OCI-LY3 (cell line): Measurements from ENCODE around the gene DOCK8.
"Not testable (repeated sequence)": the region's sequence is repeated elsewhere in the genome, so short reads cannot be mapped to it uniquely, and the experiment has no call there.

ENCODE experiments used
- H2AFZ ChIP-seq: fragments of 200-600, 300-600 bp; shearing (Covaris generic); 2 replicates; pipeline ENCODE4 v1.6.0; 2014; ENCODE audit warnings: antibody characterized with exemption, low read depth, low read length
- H3K27ac ChIP-seq: fragments of 200-600, 300-600 bp; sonication (generic); 2 replicates; pipeline ENCODE4 v1.5.1; 2014; ENCODE audit warnings: mild to moderate bottlenecking, low read length, moderate library complexity, mixed read lengths
- H3K27me3 ChIP-seq: fragments of 200-600, 300-600 bp; sonication (generic); 2 replicates; pipeline ENCODE4 v1.6.1; 2014; ENCODE audit warnings: low read depth, low read length, mixed read lengths
- H3K36me3 ChIP-seq: fragments of 200-600, 300-600 bp; sonication (generic); replicated peaks from 2 replicates; pipeline ENCODE3; 2014; ENCODE audit warnings: low read depth, low read length, mixed read lengths
- H3K4me1 ChIP-seq: fragments of 300-600, 200-600 bp; sonication (generic); 2 replicates; pipeline ENCODE4 v1.6.1; 2014; ENCODE audit warnings: low read length, mixed read lengths
- H3K4me2 ChIP-seq: fragments of 200-600, 300-600 bp; sonication (generic); 2 replicates; pipeline ENCODE4 v1.6.1; 2014; ENCODE audit warnings: low read length, mixed read lengths
- H3K4me3 ChIP-seq: fragments of 300-600, 200-600 bp; sonication (generic); 2 replicates; pipeline ENCODE4 v1.5.1; 2014; ENCODE audit warnings: antibody characterized with exemption, mild to moderate bottlenecking, low read length, moderate library complexity
- H3K79me2 ChIP-seq: fragments of 300-600, 200-600 bp; shearing (Covaris generic); 2 replicates; pipeline ENCODE4 v1.6.1; 2014; ENCODE audit warnings: mild to moderate bottlenecking, low read length, mixed read lengths
- H3K9ac ChIP-seq: fragments of 300-600, 200-600 bp; shearing (Covaris generic); 2 replicates; pipeline ENCODE4 v1.6.0; 2014; ENCODE audit warnings: mild to moderate bottlenecking, low read length, moderate library complexity
- H3K9me3 ChIP-seq: fragments of 200-600, 300-600 bp; shearing (Covaris generic); 2 replicates; pipeline ENCODE4 v1.6.1; 2014; ENCODE audit warnings: low read length, mixed read lengths; ENCODE audit not compliant: insufficient read depth
- H4K20me1 ChIP-seq: fragments of 200-600, 300-600 bp; sonication (generic); 2 replicates; pipeline ENCODE4 v1.6.1; 2016; ENCODE audit warnings: low read length, mixed read lengths; ENCODE audit not compliant: insufficient read depth
- EZH2phosphoT487 ChIP-seq: fragments of 200-600 bp; shearing (Covaris generic); IDR thresholded peaks from 2 replicates; pipeline ENCODE4 v1.6.1; 2018; ENCODE audit warnings: antibody characterized with exemption, mixed run types, low read depth
- TF ChIP-seq, protein P1 (sequence below): fragments of 200-600, 300-600 bp; sonication (generic); IDR thresholded peaks from 2 replicates; pipeline ENCODE4 v1.5.1; 2014; ENCODE audit warnings: antibody characterized with exemption, low read length, low read depth

The DOCK8 gene

DNA sequence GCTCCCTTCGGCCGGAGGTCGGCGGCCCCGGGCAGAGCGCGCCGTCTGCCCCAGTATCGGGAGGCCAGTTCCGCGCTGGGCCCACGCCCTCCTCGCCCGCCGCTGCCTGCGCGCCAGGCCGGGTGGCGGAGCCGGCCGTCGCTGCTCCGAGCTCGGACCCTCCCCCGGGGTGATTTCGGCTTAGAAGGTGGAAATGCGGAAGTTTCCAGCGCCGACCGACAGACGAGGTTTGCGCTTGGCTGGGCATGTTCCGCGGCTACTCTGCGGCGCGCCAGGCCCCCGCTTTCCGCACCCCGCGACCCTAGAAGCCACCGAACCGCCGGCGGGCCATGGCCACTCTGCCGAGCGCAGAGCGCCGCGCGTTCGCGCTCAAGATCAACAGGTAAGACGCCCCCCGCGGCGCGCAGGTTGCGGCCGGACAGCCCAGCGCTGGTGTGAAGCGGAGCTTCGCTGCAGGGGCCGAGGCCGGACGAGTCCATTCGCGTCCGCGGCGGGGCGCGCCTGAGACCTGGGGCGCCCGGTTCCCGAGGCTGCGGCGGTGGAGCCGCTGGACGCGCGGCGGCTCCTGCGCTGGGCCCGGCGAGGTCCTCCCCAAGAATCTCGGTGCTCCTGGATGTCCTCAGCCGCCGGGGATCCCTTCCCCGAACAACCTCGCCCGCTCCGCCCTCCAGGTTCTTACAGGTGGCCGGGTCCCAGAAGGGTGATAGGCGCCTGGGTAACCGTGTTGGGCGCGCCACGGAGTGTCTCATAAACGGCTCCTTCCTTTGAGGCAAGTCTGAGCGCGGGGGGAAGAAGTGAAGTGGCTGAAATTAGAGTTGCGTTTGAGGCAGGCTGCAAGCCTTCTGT, at the start of gene DOCK8:
TSS of gene DOCK8 (plus strand) at position 218 of the 846 bp plus-strand sequence. CDS start at position 330, 112 bp downstream.
- Histone ChIP-seq H3K9me3 (no peaks in the 10 kb centered on the region), H3K27ac (peak within 1 kb of the TSS; percentile 15), H3K9ac (peak within 1 kb of the TSS; percentile 78), H3K36me3 (no peaks in the 10 kb centered on the region), H3K4me2 (peak within 1 kb of the TSS; percentile 92), H3K79me2 (no peaks in the 10 kb centered on the region), H2AFZ (peak within 1 kb of the TSS; percentile 92), H3K4me1 (peaks cover 20% of the 10 kb centered on the region), H3K4me3 (peak within 1 kb of the TSS; percentile 89), H4K20me1 (no peaks in the 10 kb centered on the region), H3K27me3 (0 out of 2 replicates have a peak, but pooled peaks cover 10% of the 10 kb centered on the region)
- TF ChIP-seq, protein P1, sequence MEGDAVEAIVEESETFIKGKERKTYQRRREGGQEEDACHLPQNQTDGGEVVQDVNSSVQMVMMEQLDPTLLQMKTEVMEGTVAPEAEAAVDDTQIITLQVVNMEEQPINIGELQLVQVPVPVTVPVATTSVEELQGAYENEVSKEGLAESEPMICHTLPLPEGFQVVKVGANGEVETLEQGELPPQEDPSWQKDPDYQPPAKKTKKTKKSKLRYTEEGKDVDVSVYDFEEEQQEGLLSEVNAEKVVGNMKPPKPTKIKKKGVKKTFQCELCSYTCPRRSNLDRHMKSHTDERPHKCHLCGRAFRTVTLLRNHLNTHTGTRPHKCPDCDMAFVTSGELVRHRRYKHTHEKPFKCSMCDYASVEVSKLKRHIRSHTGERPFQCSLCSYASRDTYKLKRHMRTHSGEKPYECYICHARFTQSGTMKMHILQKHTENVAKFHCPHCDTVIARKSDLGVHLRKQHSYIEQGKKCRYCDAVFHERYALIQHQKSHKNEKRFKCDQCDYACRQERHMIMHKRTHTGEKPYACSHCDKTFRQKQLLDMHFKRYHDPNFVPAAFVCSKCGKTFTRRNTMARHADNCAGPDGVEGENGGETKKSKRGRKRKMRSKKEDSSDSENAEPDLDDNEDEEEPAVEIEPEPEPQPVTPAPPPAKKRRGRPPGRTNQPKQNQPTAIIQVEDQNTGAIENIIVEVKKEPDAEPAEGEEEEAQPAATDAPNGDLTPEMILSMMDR, result peak; percentile 54
- no peak for TF ChIP-seq EZH2phosphoT487

DNA sequence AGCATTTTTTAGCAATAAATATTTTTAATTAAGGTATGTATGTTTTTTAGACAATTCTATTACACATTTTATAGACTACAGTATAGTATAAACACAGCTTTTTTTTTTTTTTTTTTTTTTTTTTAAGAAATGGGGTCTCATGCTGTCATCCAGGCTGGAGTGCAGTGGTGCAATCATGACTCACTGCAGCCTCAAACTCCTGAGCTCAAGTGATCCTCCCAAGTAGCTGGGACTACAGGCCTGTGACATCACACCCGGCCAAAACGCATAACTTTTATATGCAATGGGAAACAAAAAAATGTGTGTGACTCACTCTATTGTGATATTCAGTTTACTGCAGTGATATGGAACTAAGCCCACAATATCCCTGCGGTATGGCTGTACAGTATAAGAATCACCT, 44.9 kb upstream of the DOCK8 start:
- not testable (repeated sequence) for H3K4me3 ChIP-seq, H3K9me3 ChIP-seq, H3K4me1 ChIP-seq, H4K20me1 ChIP-seq, H3K79me2 ChIP-seq, H3K27me3 ChIP-seq, H3K4me2 ChIP-seq, H3K9ac ChIP-seq, H3K36me3 ChIP-seq, H3K27ac ChIP-seq, H2AFZ ChIP-seq

DNA sequence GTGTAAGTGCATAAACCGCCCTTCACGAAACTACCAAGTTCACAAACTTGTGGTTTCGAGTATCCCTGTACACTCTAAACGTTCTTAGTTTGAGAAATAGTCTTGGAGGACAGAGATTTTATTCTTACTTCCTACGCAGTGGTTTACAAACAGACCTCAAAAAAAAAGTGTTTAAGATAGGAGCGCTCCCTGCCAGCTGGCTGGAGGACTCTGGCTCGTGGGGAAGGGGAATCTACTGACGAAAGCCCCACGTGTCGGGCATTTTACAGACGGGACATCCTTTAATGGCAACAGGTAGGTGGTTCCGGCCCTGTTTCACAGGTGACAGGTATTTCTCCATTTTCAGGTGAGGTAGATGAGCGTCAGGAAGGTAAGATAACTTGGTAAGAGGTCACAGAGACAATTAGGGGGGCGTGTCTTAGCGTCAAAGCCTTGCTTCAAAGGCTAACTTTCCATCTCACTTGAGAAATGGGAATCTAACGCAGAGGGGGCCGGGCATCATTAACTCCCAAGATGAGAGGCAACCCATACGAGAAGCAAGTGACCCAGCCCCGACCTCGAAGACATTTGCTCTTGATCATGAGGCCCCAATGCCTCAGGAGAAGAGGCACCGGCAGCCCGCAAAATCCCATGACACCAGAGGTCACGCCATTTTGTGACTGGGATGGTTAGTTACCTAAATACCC, 36.4 kb upstream of the DOCK8 start:
- H4K20me1 ChIP-seq, H3K9ac ChIP-seq, H3K36me3 ChIP-seq, H3K79me2 ChIP-seq, H3K27ac ChIP-seq, H3K9me3 ChIP-seq, H2AFZ ChIP-seq, H3K4me1 ChIP-seq, H3K27me3 ChIP-seq: not testable (repeated sequence)
- peak overlapping the region; percentile 68 for H3K4me3 ChIP-seq
- H3K4me2 ChIP-seq, result peak overlapping the region; percentile 56

GRCh38 chr9:178970-179383, 35.7 kb upstream of the DOCK8 start, which contains the start of gene ZNG1A:
Gene ZNG1A, minus strand, starts transcription at chr9:179056. Its CDS starts 87 bp downstream, at chr9:178969.
- H3K9me3 ChIP-seq, H3K36me3 ChIP-seq, H3K79me2 ChIP-seq, H3K9ac ChIP-seq, H4K20me1 ChIP-seq, H3K27ac ChIP-seq, H2AFZ ChIP-seq, H3K4me1 ChIP-seq, H3K27me3 ChIP-seq: not testable (repeated sequence)
- H3K4me2 ChIP-seq, result peak within 1 kb of the TSS; percentile 56
- peak within 1 kb of the TSS; percentile 68 for H3K4me3 ChIP-seq

GRCh38 chr9:199601-200000, 15.1 kb upstream of the DOCK8 start:
- not testable (repeated sequence) for H3K9ac ChIP-seq, H3K4me2 ChIP-seq, H3K4me3 ChIP-seq, H3K9me3 ChIP-seq, H3K27ac ChIP-seq, H3K4me1 ChIP-seq, H2AFZ ChIP-seq, H3K27me3 ChIP-seq, H3K36me3 ChIP-seq, H4K20me1 ChIP-seq, H3K79me2 ChIP-seq
